Right lobe of liver (tissue), 4 donors: ENCODE data around the gene CHMP5.

Source experiments
- POLR2A ChIP-seq: fragments of 450-650 bp; IDR thresholded peaks from one replicate; pipeline ENCODE4 v1.6.1; 2017; ENCODE audit warnings: antibody characterized with exemption, mild to moderate bottlenecking
- TF ChIP-seq, protein P1 (sequence below), 4 donors: fragments of 200-600 bp in 3 of 4; fragments of 450-650 bp in 1 of 4; IDR thresholded peaks; one replicate each; pipeline versions ENCODE4 v1.5.1 to v1.8.0; 2016 to 2022; ENCODE audit warnings: antibody characterized with exemption in 4 of 4, mild to moderate bottlenecking in 2 of 4
- donor health status: DM: no; HTN: no; CAD: no.
- donor health status: DM: no; HTN: no; CAD: no.
- donor health status: DM: no; HTN: yes; CAD: no.

DNA sequence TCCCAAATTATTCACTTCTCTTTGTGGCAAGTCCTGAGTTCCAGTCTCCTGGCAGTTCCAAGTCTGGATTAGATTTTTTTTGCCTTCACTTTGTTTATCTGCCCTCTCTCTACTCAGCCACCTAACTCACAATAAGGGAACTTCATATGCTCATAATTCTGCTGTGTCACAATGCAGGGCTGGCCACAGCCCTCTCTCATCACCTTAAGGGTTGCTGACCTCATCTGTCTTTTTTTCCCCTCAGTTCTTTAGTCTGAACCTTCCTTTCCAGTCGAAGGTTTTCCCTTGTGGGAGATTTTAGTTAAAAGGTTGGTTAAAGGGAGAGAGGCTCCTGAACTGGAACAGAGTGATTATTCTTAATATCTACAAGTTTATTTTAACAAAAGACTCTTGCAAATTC, 4.5 kb upstream of the CHMP5 start:
- TF ChIP-seq, protein P1, sequence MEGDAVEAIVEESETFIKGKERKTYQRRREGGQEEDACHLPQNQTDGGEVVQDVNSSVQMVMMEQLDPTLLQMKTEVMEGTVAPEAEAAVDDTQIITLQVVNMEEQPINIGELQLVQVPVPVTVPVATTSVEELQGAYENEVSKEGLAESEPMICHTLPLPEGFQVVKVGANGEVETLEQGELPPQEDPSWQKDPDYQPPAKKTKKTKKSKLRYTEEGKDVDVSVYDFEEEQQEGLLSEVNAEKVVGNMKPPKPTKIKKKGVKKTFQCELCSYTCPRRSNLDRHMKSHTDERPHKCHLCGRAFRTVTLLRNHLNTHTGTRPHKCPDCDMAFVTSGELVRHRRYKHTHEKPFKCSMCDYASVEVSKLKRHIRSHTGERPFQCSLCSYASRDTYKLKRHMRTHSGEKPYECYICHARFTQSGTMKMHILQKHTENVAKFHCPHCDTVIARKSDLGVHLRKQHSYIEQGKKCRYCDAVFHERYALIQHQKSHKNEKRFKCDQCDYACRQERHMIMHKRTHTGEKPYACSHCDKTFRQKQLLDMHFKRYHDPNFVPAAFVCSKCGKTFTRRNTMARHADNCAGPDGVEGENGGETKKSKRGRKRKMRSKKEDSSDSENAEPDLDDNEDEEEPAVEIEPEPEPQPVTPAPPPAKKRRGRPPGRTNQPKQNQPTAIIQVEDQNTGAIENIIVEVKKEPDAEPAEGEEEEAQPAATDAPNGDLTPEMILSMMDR (IDR thresholded peaks at IDR 0.05) = no peak
- no peak for TF ChIP-seq POLR2A
